ENCODE results near the gene HOXD10.

The HOXD10 gene

GRCh38 chr2:176160251-176160985 is 43.8 kb downstream of the HOXD10 start:
- in situ Hi-C loops (cut with MboI; ENCODE audit: low pct_unique_long_range_greater_than_20kb, low sequenced_read_pairs, unreplicated experiment): no loop called here
- TF ChIP-seq CTCF (IDR thresholded peaks at IDR 0.05; ENCODE audit: extremely low read depth, insufficient read depth, missing control alignments): no peak
- DNase-seq (ENCODE audit: low spot score): no peak

GRCh38 chr2:176160986-176161824 is 44.6 kb downstream of the HOXD10 start:
- DNase-seq (ENCODE audit: low spot score): no peak
- TF ChIP-seq CTCF (IDR thresholded peaks at IDR 0.05; ENCODE audit: extremely low read depth, insufficient read depth, missing control alignments): no peak
- in situ Hi-C loops (cut with MboI; ENCODE audit: low pct_unique_long_range_greater_than_20kb, low sequenced_read_pairs, unreplicated experiment): no loop called here

GRCh38 chr2:176161825-176162626 is 45.4 kb downstream of the HOXD10 start:
- TF ChIP-seq CTCF (IDR thresholded peaks at IDR 0.05; ENCODE audit: extremely low read depth, insufficient read depth, missing control alignments): no peak
- DNase-seq (ENCODE audit: low spot score): no peak
- in situ Hi-C loops (cut with MboI; ENCODE audit: low pct_unique_long_range_greater_than_20kb, low sequenced_read_pairs, unreplicated experiment): no loop called here

- no peak for TF ChIP-seq CTCF (IDR thresholded peaks at IDR 0.05; ENCODE audit: extremely low read depth, insufficient read depth, missing control alignments)
- DNase-seq (ENCODE audit: low spot score): no peak
- in situ Hi-C loops (cut with MboI; ENCODE audit: low pct_unique_long_range_greater_than_20kb, low sequenced_read_pairs, unreplicated experiment): no loop called here
These were observed 46.5 kb downstream of the HOXD10 start for GRCh38 chr2:176162911-176163671.

GRCh38 chr2:176163672-176164056 is 47.1 kb downstream of the HOXD10 start:
- no peak for TF ChIP-seq CTCF (IDR thresholded peaks at IDR 0.05; ENCODE audit: extremely low read depth, insufficient read depth, missing control alignments)
- no peak for DNase-seq (ENCODE audit: low spot score)
- in situ Hi-C loops (cut with MboI; ENCODE audit: low pct_unique_long_range_greater_than_20kb, low sequenced_read_pairs, unreplicated experiment): no loop called here

GRCh38 chr2:176164201-176164600 is 47.6 kb downstream of the HOXD10 start:
- DNase-seq (ENCODE audit: low spot score): no peak
- in situ Hi-C loops (cut with MboI; ENCODE audit: low pct_unique_long_range_greater_than_20kb, low sequenced_read_pairs, unreplicated experiment): no loop called here
- TF ChIP-seq CTCF (IDR thresholded peaks at IDR 0.05; ENCODE audit: extremely low read depth, insufficient read depth, missing control alignments): no peak

All from GM13977 (cell line).